ENCODE results near the gene ADAMTS2. TPM values are rescaled to one million over a fixed set of nuclear protein-coding genes. Genes with fewer than 3 reads are reported as not detected.

ADAMTS2 gene
- total RNA-seq, 1 donor from 2014 or later, result not detected

DNA sequence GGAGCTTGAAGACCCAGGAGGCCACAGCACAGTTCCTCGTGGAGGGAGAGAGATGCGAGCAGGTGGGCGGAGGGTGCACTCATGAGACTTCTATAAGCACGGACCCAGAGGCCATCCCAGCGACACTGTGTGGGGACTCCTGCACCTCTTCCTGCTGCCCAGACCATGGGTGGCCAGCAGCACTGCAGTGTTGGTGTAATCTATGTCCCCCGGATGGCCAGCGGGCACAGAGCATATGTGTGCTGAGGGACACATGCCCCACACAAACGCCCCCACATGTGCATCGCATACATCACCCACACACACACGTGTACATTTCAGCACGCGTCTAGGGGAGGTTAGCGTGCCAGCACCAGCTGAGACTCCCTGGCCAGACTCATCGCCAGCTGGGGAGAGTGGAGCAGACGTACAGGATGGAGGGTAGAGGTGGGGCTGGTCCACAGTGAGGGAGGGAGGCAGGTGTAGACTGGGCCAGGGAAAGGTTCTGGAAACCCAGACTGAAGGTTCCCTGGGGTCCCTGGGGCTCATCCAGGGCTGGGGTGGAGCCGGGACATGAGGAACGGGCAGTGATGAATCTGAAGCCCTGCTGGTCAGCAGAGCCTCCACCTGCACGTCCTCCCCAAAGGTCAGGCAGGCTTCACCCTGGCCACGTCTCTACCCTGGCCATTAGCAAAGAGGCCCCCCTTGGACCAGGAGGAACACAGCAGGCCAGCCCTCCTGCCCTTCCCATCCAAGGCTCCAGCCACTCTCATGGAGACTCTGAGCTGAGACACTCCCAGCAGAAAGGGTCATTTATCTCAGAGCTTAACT lies 27.6 kb downstream of the ADAMTS2 start:
- H3K9me3 Mint-ChIP-seq, result no peaks in the 10 kb centered on the region
- peaks cover 5% of the 10 kb centered on the region for H3K27me3 Mint-ChIP-seq
- TF ChIP-seq, protein P1, sequence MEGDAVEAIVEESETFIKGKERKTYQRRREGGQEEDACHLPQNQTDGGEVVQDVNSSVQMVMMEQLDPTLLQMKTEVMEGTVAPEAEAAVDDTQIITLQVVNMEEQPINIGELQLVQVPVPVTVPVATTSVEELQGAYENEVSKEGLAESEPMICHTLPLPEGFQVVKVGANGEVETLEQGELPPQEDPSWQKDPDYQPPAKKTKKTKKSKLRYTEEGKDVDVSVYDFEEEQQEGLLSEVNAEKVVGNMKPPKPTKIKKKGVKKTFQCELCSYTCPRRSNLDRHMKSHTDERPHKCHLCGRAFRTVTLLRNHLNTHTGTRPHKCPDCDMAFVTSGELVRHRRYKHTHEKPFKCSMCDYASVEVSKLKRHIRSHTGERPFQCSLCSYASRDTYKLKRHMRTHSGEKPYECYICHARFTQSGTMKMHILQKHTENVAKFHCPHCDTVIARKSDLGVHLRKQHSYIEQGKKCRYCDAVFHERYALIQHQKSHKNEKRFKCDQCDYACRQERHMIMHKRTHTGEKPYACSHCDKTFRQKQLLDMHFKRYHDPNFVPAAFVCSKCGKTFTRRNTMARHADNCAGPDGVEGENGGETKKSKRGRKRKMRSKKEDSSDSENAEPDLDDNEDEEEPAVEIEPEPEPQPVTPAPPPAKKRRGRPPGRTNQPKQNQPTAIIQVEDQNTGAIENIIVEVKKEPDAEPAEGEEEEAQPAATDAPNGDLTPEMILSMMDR (IDR thresholded peaks at IDR 0.05), result no peak
- CTCF ChIA-PET, result no interaction called here
- H3K4me3 Mint-ChIP-seq, result no peak overlapping the region
- POLR2A ChIA-PET, result no interaction called here
- H3K27ac Mint-ChIP-seq, result no peak overlapping the region
- intact Hi-C loops (cut with micrococcal nuclease), result no loop called here
- no peak for DNase-seq
- no peaks in the 10 kb centered on the region for H3K36me3 Mint-ChIP-seq (ENCODE audit: low read depth)
- ATAC-seq (ENCODE audit: low read depth), result no peak
- H3K4me1 Mint-ChIP-seq, result no peaks in the 10 kb centered on the region

DNA sequence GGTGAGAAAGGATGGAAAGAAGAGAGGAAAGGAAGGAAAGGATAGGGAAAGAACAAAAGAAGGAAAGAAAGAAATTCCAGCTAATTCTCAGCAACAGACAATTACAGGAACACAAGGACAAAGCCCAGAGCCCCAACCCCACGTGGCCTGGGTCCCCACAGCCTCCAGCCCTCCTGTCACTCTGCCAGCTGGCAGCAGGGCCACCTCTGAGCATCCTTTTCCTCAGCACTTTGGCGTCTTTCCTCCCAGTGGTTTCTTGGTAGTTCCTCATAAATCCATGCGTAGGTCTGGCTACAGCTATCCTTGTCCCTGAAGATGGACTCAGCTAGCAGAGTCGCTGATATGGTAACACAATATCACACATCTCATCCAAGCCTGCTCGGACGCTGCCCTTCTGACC lies 28.3 kb downstream of the ADAMTS2 start:
- Mint-ChIP-seq H3K4me3 (no peak overlapping the region), H3K4me1 (no peaks in the 10 kb centered on the region), H3K9me3 (no peaks in the 10 kb centered on the region), H3K36me3 (ENCODE audit: low read depth) (no peaks in the 10 kb centered on the region), H3K27me3 (peaks cover 5% of the 10 kb centered on the region), H3K27ac (no peak overlapping the region)
- ChIA-PET POLR2A (no interaction called here), CTCF (no interaction called here)
- DNase-seq, result no peak
- no peak for ATAC-seq (ENCODE audit: low read depth)
- intact Hi-C loops (cut with micrococcal nuclease), result no loop called here
- TF ChIP-seq, protein P1 (IDR thresholded peaks at IDR 0.05), result no peak

DNA sequence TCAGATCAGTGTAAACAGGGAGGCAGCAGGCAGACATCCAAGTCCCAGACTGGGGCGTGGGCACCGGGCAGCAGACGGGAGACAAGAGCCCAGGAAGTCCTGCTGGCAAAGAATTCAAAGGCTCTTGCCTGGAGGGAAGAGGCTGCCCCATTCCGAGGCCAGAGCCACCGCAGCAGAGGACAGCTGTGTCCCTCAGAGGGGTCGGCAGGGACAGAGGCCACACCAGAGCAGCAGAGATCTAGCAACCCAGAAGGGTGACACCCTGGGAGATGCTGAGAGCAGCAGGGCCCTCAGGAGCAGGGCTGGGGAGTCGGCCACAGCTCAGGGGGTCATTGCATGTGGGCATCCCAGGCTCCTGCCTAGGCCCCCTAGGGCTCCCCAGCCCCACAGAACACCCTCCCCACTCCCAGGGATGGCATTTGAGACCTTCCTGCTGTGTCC lies 29.1 kb downstream of the ADAMTS2 start:
- Mint-ChIP-seq H3K4me1 (no peaks in the 10 kb centered on the region), H3K27me3 (no peaks in the 10 kb centered on the region), H3K36me3 (ENCODE audit: low read depth) (no peaks in the 10 kb centered on the region), H3K9me3 (no peaks in the 10 kb centered on the region), H3K4me3 (no peak overlapping the region), H3K27ac (no peak overlapping the region)
- ChIA-PET POLR2A (no interaction called here), CTCF (no interaction called here)
- TF ChIP-seq, protein P1 (IDR thresholded peaks at IDR 0.05), result no peak
- intact Hi-C loops (cut with micrococcal nuclease), result no loop called here
- ATAC-seq (ENCODE audit: low read depth) (no peak), DNase-seq (no peak)

DNA sequence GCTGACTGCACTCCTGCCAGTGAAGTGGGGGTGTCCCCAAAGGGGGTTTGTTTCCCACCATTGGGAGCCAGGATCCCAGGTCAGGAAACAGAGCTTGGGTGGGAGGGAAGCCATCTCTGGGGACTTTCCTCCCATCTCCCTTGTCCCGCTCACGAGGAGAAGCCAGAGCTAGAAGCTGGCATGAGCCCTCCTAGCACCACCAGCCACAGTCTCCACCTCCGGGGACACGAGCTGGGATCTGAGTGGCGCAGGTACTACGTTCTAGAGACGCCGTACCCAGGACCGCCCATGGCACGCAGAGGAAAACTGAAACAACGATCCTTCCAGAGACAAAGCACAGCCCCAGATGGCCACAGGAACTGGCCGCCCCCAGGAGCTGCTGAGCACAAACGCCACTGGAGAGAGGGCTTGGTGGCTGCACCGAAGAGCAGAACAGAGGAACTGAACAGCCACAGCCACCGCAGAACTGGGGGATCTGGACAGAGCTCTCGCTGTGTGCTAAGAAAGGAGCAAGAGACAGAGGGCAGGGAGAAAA lies 29.8 kb downstream of the ADAMTS2 start:
- POLR2A ChIA-PET, result no interaction called here
- TF ChIP-seq, protein P1 (IDR thresholded peaks at IDR 0.05), result no peak

DNA sequence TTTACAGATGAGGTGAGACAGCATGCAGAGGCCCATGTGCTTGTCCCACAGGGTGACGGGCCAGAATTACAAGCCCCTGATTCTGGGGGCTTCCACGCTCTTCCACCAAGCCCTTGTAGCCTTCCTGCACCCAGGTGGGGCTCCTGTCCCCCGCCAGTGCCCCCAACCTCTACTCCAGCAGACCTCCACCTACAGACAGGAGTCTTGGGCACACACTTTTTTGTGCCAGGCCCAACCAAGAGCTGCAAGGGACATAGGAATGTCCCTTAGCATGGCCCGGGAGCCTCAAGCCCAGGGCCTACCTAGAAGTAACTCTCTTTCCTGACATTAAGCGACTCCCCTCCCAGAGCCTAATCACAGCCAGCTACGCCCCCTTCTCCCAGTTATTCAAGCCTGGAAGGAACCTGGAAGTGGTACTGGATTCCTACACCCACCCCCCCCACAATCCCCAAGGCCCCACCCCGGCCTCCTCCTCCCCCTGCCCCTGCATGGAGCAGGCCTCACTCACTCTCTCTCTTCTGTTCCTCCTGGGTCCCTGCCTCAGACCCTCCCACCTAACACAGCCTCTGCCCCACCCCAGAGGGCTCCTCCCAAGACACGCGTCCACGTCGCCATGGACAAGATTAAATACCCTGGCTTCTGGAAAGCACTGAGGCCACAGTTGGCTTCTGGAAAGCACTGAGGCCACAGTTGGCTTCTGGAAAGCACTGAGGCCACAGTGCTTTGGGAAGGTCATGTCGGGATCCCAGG lies 30.5 kb downstream of the ADAMTS2 start:
- no peaks in the 10 kb centered on the region for H3K9me3 Mint-ChIP-seq
- CTCF ChIA-PET, result no interaction called here
- no peak for ATAC-seq (ENCODE audit: low read depth)
- TF ChIP-seq, protein P1 (IDR thresholded peaks at IDR 0.05), result no peak
- intact Hi-C loops (cut with micrococcal nuclease), result no loop called here
- POLR2A ChIA-PET, result no interaction called here
- no peak for DNase-seq
- no peak overlapping the region for H3K4me3 Mint-ChIP-seq
- no peak overlapping the region for H3K27ac Mint-ChIP-seq
- H3K4me1 Mint-ChIP-seq, result no peaks in the 10 kb centered on the region
- no peaks in the 10 kb centered on the region for H3K27me3 Mint-ChIP-seq
- H3K36me3 Mint-ChIP-seq (ENCODE audit: low read depth), result no peaks in the 10 kb centered on the region

More for the DNA sequence above, 29.8 kb downstream of the ADAMTS2 start:
- Mint-ChIP-seq H3K36me3 (ENCODE audit: low read depth) (no peaks in the 10 kb centered on the region), H3K4me3 (no peak overlapping the region), H3K27ac (no peak overlapping the region), H3K9me3 (no peaks in the 10 kb centered on the region), H3K4me1 (no peaks in the 10 kb centered on the region), H3K27me3 (no peaks in the 10 kb centered on the region)
- CTCF ChIA-PET, result no interaction called here
- DNase-seq (no peak), ATAC-seq (ENCODE audit: low read depth) (no peak)
- intact Hi-C loops (cut with micrococcal nuclease), result no loop called here

Measured in activated B cell treated with CpG ODN at 0.5 μM for 24 hours (primary cell).